ENCODE measurements around the gene ZIC1. TPM values are rescaled to one million over a fixed set of nuclear protein-coding genes. Genes with fewer than 3 reads are reported as not detected.

Gene ZIC1
- total RNA-seq, 1 donor from 2014 or later = 31.7 TPM

- DNase-seq (ENCODE audit: low read depth) = no peak
These were observed 28.7 kb upstream of the ZIC1 start for GRCh38 chr3:147380387-147380951.

DNA sequence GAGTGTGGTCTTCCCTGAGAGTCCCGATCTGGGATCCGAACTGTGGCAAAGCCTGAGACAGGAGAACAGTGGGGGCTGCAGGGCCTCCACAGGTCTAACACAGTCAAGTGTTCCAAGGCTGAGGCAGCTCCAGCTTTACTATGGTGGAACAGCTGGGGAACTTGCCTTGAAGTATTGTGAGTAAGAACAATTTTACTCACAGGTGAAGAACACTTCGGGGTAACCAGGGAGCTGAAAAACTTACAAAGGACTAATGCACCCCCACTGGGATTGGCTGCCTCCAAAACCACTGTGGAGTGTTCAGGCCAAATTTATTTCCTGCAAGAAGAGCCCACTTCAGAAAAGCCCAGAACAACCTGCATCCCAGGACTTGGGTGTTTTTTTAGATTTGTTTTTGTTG, 28.2 kb upstream of the ZIC1 start:
- DNase-seq (ENCODE audit: low read depth) = no peak

- DNase-seq (ENCODE audit: low read depth) = no peak
These were observed 27.6 kb upstream of the ZIC1 start for GRCh38 chr3:147381596-147381995.

DNA sequence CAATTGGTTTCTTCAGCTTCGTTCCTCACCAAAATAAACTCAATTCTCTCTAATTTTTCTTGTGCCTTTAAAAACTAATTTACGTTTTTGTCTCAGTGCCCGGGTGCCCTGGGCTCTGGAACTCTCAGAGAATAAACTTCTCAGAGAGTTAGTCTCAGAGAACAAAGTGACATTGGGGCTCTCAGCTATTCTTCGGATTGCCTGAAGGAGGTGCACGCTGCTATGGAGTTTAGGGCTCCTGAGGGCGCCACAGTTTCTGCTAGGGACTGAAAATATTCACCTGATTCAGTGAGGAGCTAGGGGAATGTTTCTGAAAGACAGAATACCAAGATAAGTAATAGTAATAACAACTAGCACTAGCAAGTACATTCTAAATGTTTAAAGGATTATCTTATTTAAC, 25.5 kb upstream of the ZIC1 start:
- no peak for DNase-seq (ENCODE audit: low read depth)

DNA sequence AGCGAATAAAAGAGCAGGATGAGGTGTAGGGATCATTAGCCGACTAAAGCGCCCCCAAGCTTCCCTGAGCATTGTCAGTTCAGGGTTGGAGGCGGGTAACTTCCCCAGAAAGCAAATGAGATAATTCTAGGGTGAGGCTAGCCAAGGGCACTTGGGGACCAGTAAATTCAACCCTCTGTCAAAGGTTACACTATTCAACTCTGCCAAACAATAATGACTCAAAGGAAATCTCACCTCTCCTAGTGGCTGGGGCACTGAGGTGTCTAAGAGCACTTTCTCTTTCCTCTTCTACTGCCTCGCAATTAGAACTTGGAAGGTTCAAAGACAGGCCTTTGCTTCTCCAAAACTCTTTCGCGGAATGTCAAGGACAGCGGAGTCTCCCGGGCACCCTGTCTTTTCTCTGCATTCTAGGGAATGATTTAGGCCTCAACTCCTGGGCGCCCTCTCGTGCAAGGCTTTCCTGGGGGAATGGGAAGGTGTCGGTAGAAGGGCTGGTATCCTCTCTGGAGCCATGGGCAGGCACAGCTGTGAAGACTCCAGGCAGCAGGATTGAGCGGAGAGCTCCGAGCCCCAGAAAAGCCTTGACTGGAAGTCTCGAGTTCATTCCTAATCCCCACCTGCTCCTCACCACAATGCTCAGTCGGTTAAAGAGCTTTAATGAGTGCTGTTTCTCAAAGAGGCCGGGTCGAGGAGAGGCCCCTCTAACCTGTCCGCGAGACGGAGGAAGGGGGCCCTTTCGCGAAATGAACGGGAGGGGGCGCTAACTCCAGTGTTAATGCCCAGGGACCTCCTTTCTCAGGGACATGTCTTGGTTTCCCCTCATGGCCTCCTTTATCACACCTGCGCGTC, 24.7 kb upstream of the ZIC1 start:
- no peak for DNase-seq (ENCODE audit: low read depth)

DNA sequence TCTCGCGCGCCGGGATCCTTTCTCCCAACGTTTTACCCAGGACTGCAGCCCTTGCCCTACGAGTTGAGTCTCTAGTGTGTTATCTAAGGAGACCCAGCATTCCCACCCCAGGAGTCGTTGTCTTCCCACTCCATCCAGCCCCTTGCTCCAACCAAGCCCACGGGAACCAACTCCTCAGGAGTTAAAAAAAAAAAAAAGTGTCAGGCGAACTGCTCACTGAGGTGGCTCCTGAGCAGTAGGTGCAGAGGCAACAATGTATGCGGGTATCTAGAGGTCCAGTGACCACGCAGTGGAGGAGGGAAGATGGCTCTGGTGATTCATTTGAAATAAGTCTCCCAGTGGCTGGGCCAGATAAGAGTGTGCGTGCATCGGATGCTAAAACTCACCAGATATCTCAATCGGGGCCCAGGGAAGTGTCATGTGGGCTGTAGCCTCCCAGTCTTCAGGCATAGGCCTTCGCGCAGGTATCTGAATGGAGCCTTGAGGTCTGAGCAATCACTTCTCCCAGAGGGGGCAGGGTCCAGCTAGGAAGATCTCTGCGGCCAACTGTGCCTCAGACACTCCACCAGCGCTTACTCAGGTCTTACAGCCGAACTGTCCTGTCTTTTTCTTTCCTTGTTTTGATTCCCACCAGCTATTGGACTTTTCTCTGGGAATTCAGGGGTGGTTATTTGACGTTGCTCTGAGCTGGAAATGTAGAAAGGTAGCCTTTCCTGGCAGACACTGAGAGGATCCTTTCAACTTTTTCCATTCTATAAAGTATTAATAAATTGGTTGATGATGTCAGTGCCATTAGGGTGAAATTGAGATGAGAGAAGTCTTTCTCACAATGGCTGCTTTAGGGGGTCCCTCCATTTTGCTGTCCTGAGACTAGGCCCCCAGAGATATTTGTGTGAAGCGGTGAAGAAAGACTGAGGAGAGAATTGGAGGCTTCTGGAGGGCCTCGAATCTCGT, 23.8 kb upstream of the ZIC1 start:
- no peak for DNase-seq (ENCODE audit: low read depth)

- no peak for DNase-seq (ENCODE audit: low read depth)
These were observed 21.8 kb upstream of the ZIC1 start for GRCh38 chr3:147387291-147387884.

DNA sequence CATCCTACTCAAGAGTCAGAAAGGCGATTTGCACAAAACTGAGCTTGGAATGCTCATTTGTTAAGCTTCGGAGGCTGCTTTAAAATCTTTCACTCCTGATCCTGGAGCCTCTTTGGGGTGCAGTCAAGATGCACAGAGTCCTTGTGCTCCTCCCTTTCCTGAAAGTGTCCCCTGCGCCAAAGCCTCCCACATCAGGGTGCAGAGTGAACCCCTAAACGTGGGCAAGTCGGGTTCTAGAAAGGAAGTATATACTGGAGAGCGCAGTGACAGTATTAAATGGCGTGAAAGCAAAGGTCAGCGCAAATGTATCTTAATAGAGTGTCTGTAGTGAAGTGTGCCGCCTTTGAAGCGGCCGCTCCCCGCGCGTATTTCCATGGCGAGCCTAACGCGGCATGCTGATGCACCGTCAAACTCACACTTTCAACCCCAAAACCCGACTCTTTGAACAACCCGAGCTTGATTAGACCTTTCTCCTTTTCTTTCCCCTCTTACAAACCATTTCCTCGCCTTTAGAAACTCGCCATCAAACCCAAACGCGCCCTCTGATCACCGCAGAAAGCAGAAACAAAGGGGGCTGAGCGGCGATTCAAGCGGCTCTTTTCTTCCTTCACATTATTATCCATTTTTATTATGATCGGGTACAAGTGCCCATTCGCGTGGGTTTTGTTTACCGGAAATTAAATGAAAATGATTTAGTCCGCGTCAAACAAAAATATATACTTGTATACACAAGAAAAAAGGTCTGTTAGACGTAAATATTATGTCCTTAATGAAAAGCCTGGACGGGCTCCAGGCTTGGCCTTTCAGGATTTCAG, 21.1 kb upstream of the ZIC1 start:
- DNase-seq (ENCODE audit: low read depth) = no peak

- DNase-seq (ENCODE audit: low read depth) = no peak
These were observed 20.2 kb upstream of the ZIC1 start for GRCh38 chr3:147388700-147389580.

DNA sequence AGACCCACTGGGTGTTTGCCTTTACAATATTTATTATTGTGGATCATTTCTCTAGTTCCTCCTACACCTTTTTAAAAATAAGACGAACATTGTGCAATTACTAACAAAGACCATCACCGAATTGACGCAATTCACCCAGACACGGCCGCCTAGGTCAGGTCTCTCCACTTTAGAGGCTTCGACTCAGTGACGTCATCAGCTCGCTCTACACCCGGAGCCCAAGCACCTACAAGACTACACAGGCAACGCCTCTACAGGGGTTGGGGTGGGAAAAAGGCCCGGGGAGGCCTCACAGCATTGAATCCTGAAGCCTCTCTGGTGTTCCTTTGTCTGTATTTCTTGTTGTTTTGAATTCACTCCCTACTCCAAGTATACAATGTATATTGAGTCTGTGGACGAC, 19.4 kb upstream of the ZIC1 start:
- no peak for DNase-seq (ENCODE audit: low read depth)

DNA sequence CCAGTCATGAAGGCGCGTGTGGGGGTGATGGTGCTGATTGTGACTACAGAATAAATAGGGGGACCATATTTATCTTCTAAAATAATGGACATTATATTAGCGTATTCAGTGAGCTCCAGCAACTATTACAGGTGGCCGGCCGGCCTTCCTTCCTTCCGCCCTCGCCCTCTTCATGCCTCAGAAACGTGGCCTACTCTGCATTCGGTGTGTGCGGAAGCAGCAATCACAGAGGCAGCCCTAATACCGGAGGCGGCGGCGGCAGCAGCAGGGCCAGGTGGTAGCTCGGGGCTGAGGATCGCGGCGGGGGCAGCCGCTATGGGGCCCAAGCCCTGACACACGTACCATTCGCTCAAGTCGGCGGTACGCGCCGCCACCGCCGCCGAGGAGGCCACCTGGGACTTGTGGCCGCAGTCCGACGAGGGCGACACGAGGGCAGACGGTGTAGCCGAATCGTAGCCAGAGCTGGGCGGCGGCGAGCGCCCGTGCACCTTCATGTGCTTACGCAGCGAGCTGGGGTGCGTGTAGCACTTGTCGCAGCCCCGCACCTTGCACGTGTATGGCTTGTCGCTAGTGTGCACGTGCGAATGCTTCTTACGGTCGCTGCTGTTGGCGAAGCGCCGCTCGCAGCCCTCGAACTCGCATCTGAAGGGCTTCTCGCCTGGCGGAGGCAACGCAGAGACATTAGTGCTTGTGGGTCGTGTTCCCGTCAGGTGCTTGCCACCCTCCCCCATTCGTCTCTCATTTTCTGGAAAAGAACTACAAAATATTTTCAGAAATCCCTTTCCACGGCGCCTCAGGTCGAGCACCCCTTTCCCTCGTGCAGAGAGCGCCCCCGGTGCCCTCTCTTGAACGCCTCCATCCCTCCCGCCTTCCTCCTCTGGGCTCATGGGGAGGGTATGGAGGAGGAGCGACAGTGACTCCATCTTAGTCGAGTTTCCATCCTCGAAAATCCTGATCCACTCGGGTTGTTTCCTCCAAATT, 18.3 kb upstream of the ZIC1 start:
- DNase-seq (ENCODE audit: low read depth) = no peak

GRCh38 chr3:147391781-147392624, 17.2 kb upstream of the ZIC1 start:
- peak; percentile 98 for DNase-seq (ENCODE audit: low read depth)

DNA sequence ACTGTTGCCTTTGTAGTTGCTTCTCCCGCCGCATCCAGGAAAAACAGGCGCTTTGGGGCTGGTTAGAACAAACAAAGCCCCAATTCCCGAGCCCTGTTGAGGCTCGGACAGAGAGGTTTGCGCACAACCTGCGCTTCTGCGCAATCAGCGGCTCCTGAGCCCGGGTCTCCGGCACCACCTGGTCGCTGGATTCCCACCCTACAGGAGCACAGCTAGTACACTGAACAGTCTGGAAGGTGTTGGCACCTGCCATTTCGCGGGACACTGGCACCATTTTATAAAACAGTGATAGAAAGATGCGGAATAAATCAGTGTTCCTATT, 16.6 kb upstream of the ZIC1 start:
- DNase-seq (ENCODE audit: low read depth) = no peak

DNA sequence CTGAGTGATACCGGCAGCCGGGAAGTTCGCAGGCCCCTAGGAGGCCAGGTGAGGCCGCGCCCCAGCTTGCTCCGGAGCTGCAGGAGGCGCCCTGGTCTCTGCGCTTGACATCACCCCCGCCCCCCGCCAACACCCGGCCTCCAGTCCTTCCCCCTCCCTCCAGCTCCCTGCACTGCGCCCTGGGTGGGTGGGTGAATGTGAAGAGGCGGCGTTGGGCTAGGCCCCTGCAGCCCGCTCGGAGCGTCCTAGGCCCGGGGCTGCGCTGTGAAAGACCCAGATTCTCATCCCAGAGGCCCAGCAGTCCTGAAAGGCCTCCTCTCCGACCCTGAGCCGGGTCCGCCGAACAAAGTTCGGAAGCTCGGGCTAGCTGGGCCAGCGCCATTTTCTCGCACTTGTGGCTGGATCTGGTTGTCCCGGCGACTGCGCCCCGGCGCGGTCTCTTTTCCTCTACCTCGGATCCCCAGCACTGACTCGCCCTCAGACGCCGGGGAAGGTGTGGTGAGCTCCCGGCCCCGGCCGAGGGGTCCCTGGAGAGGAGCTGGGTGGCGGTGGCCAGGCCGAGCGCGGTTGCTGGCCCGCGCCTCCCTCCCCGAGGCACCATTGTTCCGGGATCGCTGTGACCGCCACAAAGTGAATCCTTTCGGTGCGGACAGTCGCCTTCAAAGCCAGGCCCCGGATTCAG, 15.8 kb upstream of the ZIC1 start:
- peak; percentile 89 for DNase-seq (ENCODE audit: low read depth)

DNA sequence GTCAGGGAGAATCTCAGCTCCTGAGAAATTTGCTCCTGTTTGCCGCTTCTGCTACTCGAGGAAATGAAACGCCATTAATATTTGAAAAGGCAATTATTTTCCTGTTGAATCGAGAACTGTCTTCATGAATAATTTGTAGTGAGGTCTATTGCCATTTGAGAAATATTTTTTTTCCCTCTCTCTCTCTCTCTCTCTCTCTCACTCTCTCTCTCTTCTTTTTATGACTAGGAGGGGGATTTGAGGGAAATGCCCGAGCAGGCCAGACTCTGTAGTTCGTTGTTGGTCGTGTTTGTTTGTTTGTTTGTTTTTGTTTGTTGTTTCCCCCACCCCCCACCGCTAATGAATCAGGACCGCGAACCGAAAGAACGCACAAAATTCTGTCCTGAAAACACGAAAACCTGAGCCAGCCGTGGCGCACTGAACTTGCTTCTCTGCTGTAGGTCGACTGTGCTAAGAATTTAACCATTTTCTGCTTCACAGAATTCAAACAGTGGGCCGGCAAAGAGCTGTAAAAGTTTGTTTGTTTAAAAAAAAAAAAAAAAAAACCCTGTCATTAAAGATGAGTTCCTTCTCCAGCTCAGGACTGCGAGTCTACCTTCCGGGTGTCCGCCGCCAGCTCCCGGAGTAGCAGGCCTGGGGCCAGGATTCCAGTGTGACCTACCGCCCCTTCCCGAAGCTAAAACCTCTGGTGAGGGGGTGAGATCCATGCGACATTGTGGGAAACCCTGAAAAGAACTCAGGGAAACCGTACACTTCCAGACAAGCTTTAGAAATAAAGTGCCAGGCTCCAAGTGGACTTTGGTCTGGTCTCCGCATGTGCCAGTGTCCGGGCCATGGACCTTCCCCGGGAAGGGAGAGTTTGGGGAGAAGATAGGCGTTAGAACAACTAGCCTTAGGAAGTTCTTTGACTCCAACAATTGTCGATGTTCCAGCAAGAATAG, 15.0 kb upstream of the ZIC1 start:
- peak; percentile 70 for DNase-seq (ENCODE audit: low read depth)

DNA sequence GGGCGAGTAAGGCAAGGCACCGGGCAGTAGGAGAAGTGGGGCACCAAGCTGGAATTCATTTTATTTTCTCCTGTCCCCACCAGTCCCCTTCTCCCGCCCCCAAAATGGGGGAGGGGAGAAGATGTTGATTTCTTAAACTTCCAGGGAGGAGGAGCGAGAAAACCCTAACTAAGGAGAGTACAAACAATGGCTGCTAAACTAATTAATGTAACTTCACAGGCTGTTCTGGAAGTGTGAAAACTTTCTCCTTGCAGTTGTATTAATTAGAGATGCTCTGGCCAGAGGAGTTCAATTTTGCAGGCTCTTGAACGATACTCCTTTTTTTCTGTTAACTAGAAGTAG, 14.3 kb upstream of the ZIC1 start:
- DNase-seq (ENCODE audit: low read depth) = no peak

Measured in myocyte (in vitro differentiated cells).